RPMI7951 (cell line): ENCODE results near the gene PNPLA7. TPM values are rescaled to one million over a fixed set of nuclear protein-coding genes. Genes with fewer than 3 reads are reported as not detected.
"Not testable (repeated sequence)": the region's sequence is repeated elsewhere in the genome, so short reads cannot be mapped to it uniquely, and the experiment has no call there.

Experiments used
- DNase-seq: peaks from one replicate; pipeline ENCODE4 v3.0.0-alpha.2; 2012; ENCODE audit warnings: low read depth
- total RNA-seq: library from RNA; depleted of rRNA; stranded (reverse); fragments of >200 nt; shearing (Covaris generic); gene quantifications from 2 replicates; pipeline ENCODE4 v1.2.3, GENCODE V29; 2014; rRNA removed

Gene PNPLA7
- total RNA-seq: not detected in 2 replicates

GRCh38 chr9:137550231-137550621 lies at the start of gene PNPLA7:
Gene PNPLA7 (minus strand): TSS chr9:137550402. CDS start chr9:137550197, 205 bp downstream.
- DNase-seq: peak; percentile 67

GRCh38 chr9:137598943-137599342 lies 48.7 kb upstream of the PNPLA7 start:
- DNase-seq: no peak

GRCh38 chr9:137596577-137596976 lies 46.4 kb upstream of the PNPLA7 start:
- not testable (repeated sequence) for DNase-seq

- DNase-seq: no peak
Observed at GRCh38 chr9:137593176-137593575, 43.0 kb upstream of the PNPLA7 start.

- DNase-seq: no peak
Observed at GRCh38 chr9:137592767-137593166, 42.6 kb upstream of the PNPLA7 start.

- DNase-seq: peak; percentile 80
Observed at GRCh38 chr9:137590469-137591383, 40.5 kb upstream of the PNPLA7 start, which contains the start of gene ZMYND19. Gene ZMYND19 (minus strand): TSS chr9:137590512. CDS start chr9:137590263, 249 bp downstream.

- no peak for DNase-seq
Observed at GRCh38 chr9:137590123-137590468, 39.9 kb upstream of the PNPLA7 start.

GRCh38 chr9:137589441-137590122 lies 39.4 kb upstream of the PNPLA7 start:
- no peak for DNase-seq

- no peak for DNase-seq
Observed at GRCh38 chr9:137588891-137589290, 38.7 kb upstream of the PNPLA7 start.

GRCh38 chr9:137588311-137588710 lies 38.1 kb upstream of the PNPLA7 start:
- no peak for DNase-seq

GRCh38 chr9:137586854-137587253 lies 36.7 kb upstream of the PNPLA7 start:
- no peak for DNase-seq

GRCh38 chr9:137583957-137584356 lies 33.8 kb upstream of the PNPLA7 start:
- DNase-seq: no peak

- DNase-seq: no peak
Observed at GRCh38 chr9:137583347-137583746, 33.1 kb upstream of the PNPLA7 start.

- DNase-seq: no peak
Observed at GRCh38 chr9:137582286-137582860, 32.2 kb upstream of the PNPLA7 start.

- DNase-seq: no peak
Observed at GRCh38 chr9:137581361-137582285, 31.4 kb upstream of the PNPLA7 start.

GRCh38 chr9:137580954-137581322 lies 30.7 kb upstream of the PNPLA7 start:
- no peak for DNase-seq

GRCh38 chr9:137580209-137580953 lies 30.2 kb upstream of the PNPLA7 start:
- no peak for DNase-seq

GRCh38 chr9:137579259-137579604 lies 29.0 kb upstream of the PNPLA7 start:
- no peak for DNase-seq

GRCh38 chr9:137578518-137579258 lies 28.5 kb upstream of the PNPLA7 start, which contains the start of gene DPH7:
Gene DPH7 (minus strand): TSS chr9:137578925. CDS start chr9:137578777, 148 bp downstream.
- peak; percentile 86 for DNase-seq
